Prostate gland (tissue), 2 donors: ENCODE measurements around the gene ZNF532. TPM values are rescaled to one million over a fixed set of nuclear protein-coding genes. Genes with fewer than 3 reads are reported as not detected.
A peak's percentile ranks its signal among the peaks of the same experiment; 100 is the strongest.

Experiments
- DNase-seq: peaks from one replicate; pipeline ENCODE4 v3.0.0-alpha.2; 2019; ENCODE audit warnings: low spot score
- H3K27ac ChIP-seq, 2 donors: fragments of 200-600 bp; sonication (generic); 2 replicates each; pipeline ENCODE4 v1.5.1; 2017 to 2019
- H3K27me3 ChIP-seq: fragments of 200-600 bp; sonication (generic); replicated peaks from 2 replicates; pipeline ENCODE4 v1.5.1; 2019; ENCODE audit not compliant: insufficient read depth
- H3K36me3 ChIP-seq, 2 donors: fragments of 200-600 bp; sonication (generic); 1 replicate in 1 of 2; 2 replicates in 1 of 2; pipeline versions ENCODE4 v1.5.1 to v1.8.1; 2017 to 2019
- H3K4me1 ChIP-seq: fragments of 200-600 bp; sonication (generic); replicated peaks from 2 replicates; pipeline ENCODE4 v1.5.1; 2019
- H3K4me3 ChIP-seq, 2 donors: fragments of 200-600 bp; sonication (generic); 2 replicates each; pipeline ENCODE4 v1.5.1; 2017 to 2019
- H3K9me3 ChIP-seq: fragments of 200-600 bp; sonication (generic); 2 replicates; pipeline ENCODE4 v1.5.1; 2017
- CTCF ChIP-seq, 4 experiments: fragments of 200-600 bp in 2 of 4; fragments of 450-650 bp in 2 of 4; sonication (generic) in 2 of 4; IDR thresholded peaks; 1 replicate in 3 of 4; 2 replicates in 1 of 4; pipeline ENCODE4 v1.5.1; 2016 to 2019; ENCODE audit warnings: antibody characterized with exemption in 4 of 4, mild to moderate bottlenecking in 2 of 4, moderate library complexity in 2 of 4
- POLR2A ChIP-seq: fragments of 450-650 bp; IDR thresholded peaks from one replicate; pipeline ENCODE4 v1.6.1; 2016; ENCODE audit warnings: antibody characterized with exemption, mild to moderate bottlenecking
- POLR2AphosphoS5 ChIP-seq: sonication (generic); formaldehyde crosslinking; IDR thresholded peaks from one replicate; pipeline ENCODE4 v1.6.1; 2017; ENCODE audit warnings: antibody characterized with exemption
- WGBS: methylation state at CpG from one replicate; pipeline ENCODE4 v1.1.5; 2018; 5-methylcytosine and 5-hydroxymethylcytosine counted together
- intact Hi-C: fragments of 100-400 bp; cut with DNase I; formaldehyde crosslinking; loops from one replicate; pipeline ENCODE4 v1.14.2; 2022
- total RNA-seq, 2 donors: library from RNA; depleted of rRNA; stranded (reverse); fragments of >200 nt; gene quantifications; one replicate each; pipeline ENCODE4 v1.1.0, GENCODE V29; 2016

The ZNF532 gene
- total RNA-seq, 2 donors from 2014 or later = 231 to 299 TPM

GRCh38 chr18:58902961-58903360 lies 38.3 kb downstream of the ZNF532 start:
- WGBS = 87% methylated on average over 5 of the region's 5 CpGs
- intact Hi-C loops = no loop called here
- no peak for TF ChIP-seq CTCF (IDR thresholded peaks at IDR 0.05)
- TF ChIP-seq POLR2A = no peak
- TF ChIP-seq POLR2AphosphoS5 = no peak

GRCh38 chr18:58903533-58903932 lies 38.9 kb downstream of the ZNF532 start:
- peak overlapping the region in 1 of 2 donors; percentile 18 for H3K27ac ChIP-seq
- DNase-seq = no peak
- no peaks in the 10 kb centered on the region for H3K36me3 ChIP-seq
- no peaks in the 10 kb centered on the region for H3K27me3 ChIP-seq
- H3K9me3 ChIP-seq = no peaks in the 10 kb centered on the region
- no peaks in the 10 kb centered on the region for H3K4me1 ChIP-seq
- no peak for TF ChIP-seq POLR2AphosphoS5
- TF ChIP-seq POLR2A = no peak
- no peak overlapping the region for H3K4me3 ChIP-seq
- intact Hi-C loops = no loop called here
- WGBS = 94% methylated on average over 7 of the region's 7 CpGs

More at GRCh38 chr18:58902961-58903360, 38.3 kb downstream of the ZNF532 start:
- Histone ChIP-seq H3K4me1 (no peaks in the 10 kb centered on the region), H3K9me3 (no peaks in the 10 kb centered on the region), H3K4me3 (no peak overlapping the region), H3K36me3 (no peaks in the 10 kb centered on the region), H3K27ac (no peak overlapping the region), H3K27me3 (no peaks in the 10 kb centered on the region)
- DNase-seq = no peak

- Histone ChIP-seq H3K27ac (peak overlapping the region in 1 of 2 donors; percentile 28), H3K9me3 (no peaks in the 10 kb centered on the region), H3K4me1 (no peaks in the 10 kb centered on the region), H3K27me3 (no peaks in the 10 kb centered on the region), H3K36me3 (no peaks in the 10 kb centered on the region), H3K4me3 (no peak overlapping the region)
- TF ChIP-seq CTCF (IDR thresholded peaks at IDR 0.05) = no peak
- TF ChIP-seq POLR2AphosphoS5 = no peak
- no peak for TF ChIP-seq POLR2A
- WGBS = 85% methylated on average over 10 of the region's 10 CpGs
- no peak for DNase-seq
- intact Hi-C loops = no loop called here
Observed at GRCh38 chr18:58905777-58906428, 41.2 kb downstream of the ZNF532 start.

- H3K27me3 ChIP-seq = no peaks in the 10 kb centered on the region
- DNase-seq = no peak
- peak overlapping the region in 1 of 2 donors; percentile 30 for H3K27ac ChIP-seq
- TF ChIP-seq POLR2A (no peak), POLR2AphosphoS5 (no peak), CTCF (IDR thresholded peaks at IDR 0.05) (no peak)
- intact Hi-C loops = no loop called here
- no peak overlapping the region for H3K4me3 ChIP-seq
- H3K9me3 ChIP-seq = no peaks in the 10 kb centered on the region
- no peaks in the 10 kb centered on the region for H3K36me3 ChIP-seq
- 52% methylated on average over 1 of the region's 1 CpG for WGBS
- no peaks in the 10 kb centered on the region for H3K4me1 ChIP-seq
Observed at GRCh38 chr18:58908006-58908405, 43.3 kb downstream of the ZNF532 start.

GRCh38 chr18:58909521-58909920 lies 44.8 kb downstream of the ZNF532 start:
- WGBS = 85% methylated on average over 8 of the region's 8 CpGs
- Histone ChIP-seq H3K36me3 (no peaks in the 10 kb centered on the region), H3K4me1 (no peaks in the 10 kb centered on the region), H3K4me3 (no peak overlapping the region), H3K9me3 (no peaks in the 10 kb centered on the region), H3K27me3 (no peaks in the 10 kb centered on the region), H3K27ac (peak overlapping the region in 1 of 2 donors; percentile 65)
- TF ChIP-seq POLR2AphosphoS5 = no peak
- TF ChIP-seq CTCF (IDR thresholded peaks at IDR 0.05) = no peak
- no peak for TF ChIP-seq POLR2A
- intact Hi-C loops = no loop called here
- DNase-seq = no peak
